Renal cortical epithelial cell (primary cell): ENCODE data around the gene NDFIP1. TPM values are rescaled to one million over a fixed set of nuclear protein-coding genes. Genes with fewer than 3 reads are reported as not detected.
"Not testable (repeated sequence)": the region's sequence is repeated elsewhere in the genome, so short reads cannot be mapped to it uniquely, and the experiment has no call there.

Experiments used
- DNase-seq: peaks from one replicate; pipeline ENCODE4 v3.0.0-alpha.2; 2011; ENCODE audit warnings: low read depth
- total RNA-seq: library from RNA; depleted of rRNA; stranded (reverse); fragments of >200 nt; gene quantifications from 2 replicates; pipeline ENCODE4 v1.2.3, GENCODE V29; 2014

Gene NDFIP1
- total RNA-seq, result 63.2 and 126 TPM in 2 replicates

- peak; percentile 34 for DNase-seq
Observed at GRCh38 chr5:142108432-142109330, at the start of gene NDFIP1. Gene NDFIP1 (plus strand): TSS chr5:142108779. CDS start chr5:142108975, 196 bp downstream.

GRCh38 chr5:142059304-142059940, 49.2 kb upstream of the NDFIP1 start:
- no peak for DNase-seq

- DNase-seq, result no peak
Observed at GRCh38 chr5:142063376-142063775, 45.2 kb upstream of the NDFIP1 start.

GRCh38 chr5:142063878-142064331, 44.7 kb upstream of the NDFIP1 start:
- DNase-seq, result peak; percentile 27

GRCh38 chr5:142065273-142065672, 43.3 kb upstream of the NDFIP1 start:
- DNase-seq, result no peak

GRCh38 chr5:142069606-142070399, 38.8 kb upstream of the NDFIP1 start:
- DNase-seq, result no peak

GRCh38 chr5:142070734-142071133, 37.8 kb upstream of the NDFIP1 start:
- DNase-seq, result no peak

GRCh38 chr5:142072488-142072887, 36.1 kb upstream of the NDFIP1 start:
- no peak for DNase-seq

- DNase-seq, result no peak
Observed at GRCh38 chr5:142073362-142073988, 35.1 kb upstream of the NDFIP1 start.

- no peak for DNase-seq
Observed at GRCh38 chr5:142074006-142074405, 34.6 kb upstream of the NDFIP1 start.

GRCh38 chr5:142078221-142078620, 30.4 kb upstream of the NDFIP1 start:
- DNase-seq, result peak; percentile 41

- DNase-seq, result no peak
Observed at GRCh38 chr5:142078706-142079105, 29.9 kb upstream of the NDFIP1 start.

GRCh38 chr5:142079306-142079721, 29.3 kb upstream of the NDFIP1 start:
- peak; percentile 31 for DNase-seq

- DNase-seq, result peak; percentile 26
Observed at GRCh38 chr5:142080248-142080647, 28.3 kb upstream of the NDFIP1 start.

GRCh38 chr5:142082182-142082781, 26.3 kb upstream of the NDFIP1 start:
- no peak for DNase-seq

- no peak for DNase-seq
Observed at GRCh38 chr5:142086229-142086628, 22.4 kb upstream of the NDFIP1 start.

GRCh38 chr5:142086679-142087078, 21.9 kb upstream of the NDFIP1 start:
- no peak for DNase-seq

GRCh38 chr5:142087920-142088679, 20.5 kb upstream of the NDFIP1 start:
- DNase-seq, result peak; percentile 47

- DNase-seq, result not testable (repeated sequence)
Observed at GRCh38 chr5:142088855-142089479, 19.6 kb upstream of the NDFIP1 start.

- no peak for DNase-seq
Observed at GRCh38 chr5:142091012-142091411, 17.6 kb upstream of the NDFIP1 start.
